Heart left ventricle (tissue), 16 donors: Measurements from ENCODE around the gene ZNF726. TPM values are rescaled to one million over a fixed set of nuclear protein-coding genes. Genes with fewer than 3 reads are reported as not detected.
"Not testable (repeated sequence)": the region's sequence is repeated elsewhere in the genome, so short reads cannot be mapped to it uniquely, and the experiment has no call there.

Experiments used
- ATAC-seq, 4 donors: fragments of 200-7000 bp; cut with Tn5 transposase; one replicate each; pipeline ENCODE4 v1.9.1; 2020 to 2022; ENCODE audit warnings: moderate library complexity in 4 of 4, mild to moderate bottlenecking in 3 of 4, moderate number of reproducible peaks in 1 of 4
- DNase-seq, 5 donors: peaks; one replicate each; pipeline ENCODE4 v3.0.0-alpha.2; 2020
- H3K27ac ChIP-seq, 12 donors: fragments of 200-600 bp; sonication (generic) in 4 of 12; one replicate each; pipeline versions ENCODE4 v1.5.0 to v1.8.0; 2016 to 2022; ENCODE audit warnings: mild to moderate bottlenecking in 2 of 12
- H3K27me3 ChIP-seq, 9 donors: fragments of 200-600 bp; sonication (generic) in 2 of 9; one replicate each; pipeline versions ENCODE4 v1.5.1 to v1.8.0; 2016 to 2022; ENCODE audit warnings: mild to moderate bottlenecking in 3 of 9
- H3K36me3 ChIP-seq, 9 donors: fragments of 200-600 bp; sonication (generic) in 2 of 9; one replicate each; pipeline versions ENCODE4 v1.5.0 to v1.8.0; 2018 to 2022; ENCODE audit warnings: mild to moderate bottlenecking in 2 of 9
- H3K4me1 ChIP-seq, 12 donors: fragments of 200-600 bp; sonication (generic) in 4 of 12; one replicate each; pipeline versions ENCODE4 v1.5.0 to v1.8.0; 2016 to 2022; ENCODE audit warnings: mild to moderate bottlenecking in 3 of 12
- H3K4me3 ChIP-seq, 12 donors: fragments of 200-600 bp; sonication (generic) in 4 of 12; one replicate each; pipeline versions ENCODE4 v1.5.0 to v1.8.0; 2017 to 2022; ENCODE audit warnings: mild to moderate bottlenecking in 9 of 12, moderate library complexity in 4 of 12
- H3K9me3 ChIP-seq, 12 donors: fragments of 200-600 bp; sonication (generic) in 4 of 12; one replicate each; pipeline versions ENCODE4 v1.5.0 to v1.8.0; 2016 to 2022; ENCODE audit warnings: mild to moderate bottlenecking in 1 of 12
- CTCF ChIP-seq, 12 donors: fragments of 200-600 bp; sonication (generic) in 4 of 12; IDR thresholded peaks; one replicate each; pipeline versions ENCODE4 v1.5.0 to v1.8.0; 2018 to 2022; ENCODE audit warnings: antibody characterized with exemption in 12 of 12, mild to moderate bottlenecking in 5 of 12
- POLR2A ChIP-seq, 2 donors: fragments of 450-650 bp; IDR thresholded peaks; one replicate each; pipeline ENCODE4 v1.6.1; 2017; ENCODE audit warnings: antibody characterized with exemption in 2 of 2, mild to moderate bottlenecking in 2 of 2, moderate library complexity in 2 of 2
- WGBS, 4 donors: extraction: QIAGEN DNeasy Blood & Tissue Kit in 2 of 4; methylation state at CpG; one replicate each; pipeline versions ENCODE4 v1.1.5 to v1.1.7; 2013 to 2018; 5-methylcytosine and 5-hydroxymethylcytosine counted together
- intact Hi-C, 10 donors: fragments of 100-400 bp; cut with DNase I; formaldehyde crosslinking; loops; one replicate each; pipeline versions ENCODE4 v1.11.1 to v1.14.2; 2022
- polyA plus RNA-seq, 2 donors: library from polyadenylated mRNA; stranded (reverse); fragments of 200-250 nt; gene quantifications; one replicate each; pipeline ENCODE4 v1.2.3, GENCODE V29; 2013
- total RNA-seq, 9 donors: library from RNA; depleted of rRNA in 2 of 9; stranded (reverse); fragments of >200 nt in 2 of 9; fragmentation: NEBNext Ultra II Directional in 3 of 9; extraction: Animal tissue kit (Norgen Biotek cat#: 25700) in 3 of 9; gene quantifications; one replicate each; pipeline versions ENCODE4 v1.1.0 to v1.2.4, GENCODE V29; 2016 to 2023
- donor health status: ischemic (EF 13 %, LVEDD 7.1; RV severe dilation, severe dysfunction).
- donor health status: healthy with polysubstance abuse.
- donor health status: DM: no; HTN: yes; CAD: no.
- donor health status: DM: no; HTN: no; CAD: no.
- donor health status: ischemic (EF 25% LVEDD 6.9; RV normal size, moderate dysfunction).
- donor health status: ischemic (EF 25% LVEDD 5.7; RV mildly dilated, moderate dysfunction).
- donor health status: healthy.
- donor health status: DM: yes; HTN: yes; CAD: no.
- donor health status: ischemic (EF 35%, LVEDD 5.7; RV mildly dilated, moderate dysfunction).
- donor health status: nonischemic (EF 11% LVEDD 7.7; RV severe dilation, severe dysfunction).
- donor health status: DM: yes; HTN: yes; CAD: no.
- donor health status: PGD.
- donor health status: ischemic (EF 29% LVEDD 5.4; RV normal size, mild dysfunction).
- donor health status: nonischemic (EF 23%, LVEDD 6.1; RV moderate dilation, normal function).

Gene ZNF726
- total and polyA plus RNA-seq, 11 donors = 0.11 to 1.5 (median 0.58) TPM; not detected in 2

- WGBS, 4 donors = 13 to 27% (median 14%) methylated on average over 8 to 16 of the region's 16 CpGs
- no peak for ATAC-seq
- Histone ChIP-seq H3K9me3 (no peaks in the 10 kb centered on the region), H3K27me3 (peaks cover 8 to 47% (median 19%) of the 10 kb centered on the region in 9 donors), H3K27ac (no peak overlapping the region), H3K36me3 (no peaks in the 10 kb centered on the region), H3K4me1 (peaks cover 0 to 8% (median 0%) of the 10 kb centered on the region in 12 donors), H3K4me3 (peak overlapping the region in 2 of 12 donors; percentile 16 to 17)
- DNase-seq = no peak
- TF ChIP-seq CTCF (IDR thresholded peaks at IDR 0.05) (no peak), POLR2A (IDR thresholded peaks at IDR 0.05) (no peak)
- intact Hi-C loops = no loop called here
Observed at GRCh38 chr19:23972161-23972560, 57.5 kb downstream of the ZNF726 start.

GRCh38 chr19:23974941-23975340 lies 60.3 kb downstream of the ZNF726 start:
- WGBS, 4 donors = 71 to 89% (median 87%) methylated on average over 1 to 2 of the region's 2 CpGs
- Histone ChIP-seq H3K9me3 (no peaks in the 10 kb centered on the region), H3K27me3 (peaks cover 8 to 31% (median 18%) of the 10 kb centered on the region in 9 donors), H3K4me3 (no peak overlapping the region), H3K4me1 (peaks cover 0 to 8% (median 0%) of the 10 kb centered on the region in 12 donors), H3K27ac (no peak overlapping the region), H3K36me3 (no peaks in the 10 kb centered on the region)
- ATAC-seq (no peak), DNase-seq (no peak)
- TF ChIP-seq POLR2A (IDR thresholded peaks at IDR 0.05) = no peak
- TF ChIP-seq CTCF (IDR thresholded peaks at IDR 0.05) = no peak
- intact Hi-C loops = no loop called here

GRCh38 chr19:23976631-23977030 lies 61.9 kb downstream of the ZNF726 start:
- H3K4me1 ChIP-seq, intact Hi-C loops, H3K4me3 ChIP-seq, H3K36me3 ChIP-seq, H3K27ac ChIP-seq, ATAC-seq, DNase-seq, H3K9me3 ChIP-seq: not testable (repeated sequence)
- peaks cover 3 to 14% (median 11%) of the 10 kb centered on the region in 9 donors for H3K27me3 ChIP-seq
- WGBS, 4 donors = 77 to 93% (median 92%) methylated on average over 3 of the region's 3 CpGs; no CpG with 5 or more reads in 1 of the 4 donors

GRCh38 chr19:23977256-23977655 lies 62.6 kb downstream of the ZNF726 start:
- intact Hi-C loops, H3K4me3 ChIP-seq: not testable (repeated sequence)

GRCh38 chr19:23978068-23978467 lies 63.4 kb downstream of the ZNF726 start:
- TF ChIP-seq POLR2A (IDR thresholded peaks at IDR 0.05) (no peak), CTCF (IDR thresholded peaks at IDR 0.05) (no peak)
- no peak for ATAC-seq
- no peaks in the 10 kb centered on the region for H3K9me3 ChIP-seq
- H3K4me1 ChIP-seq = no peaks in the 10 kb centered on the region
- no peak for DNase-seq
- no peaks in the 10 kb centered on the region for H3K27me3 ChIP-seq
- no peak overlapping the region for H3K4me3 ChIP-seq
- no peaks in the 10 kb centered on the region for H3K36me3 ChIP-seq
- no peak overlapping the region for H3K27ac ChIP-seq
- 73 to 93% (median 73%) methylated on average over 1 of the region's 1 CpG for WGBS, 4 donors
- intact Hi-C loops = no loop called here

More at GRCh38 chr19:23977256-23977655, 62.6 kb downstream of the ZNF726 start:
- not testable (repeated sequence) for ATAC-seq, H3K27ac ChIP-seq, H3K27me3 ChIP-seq, H3K4me1 ChIP-seq, DNase-seq, H3K9me3 ChIP-seq, H3K36me3 ChIP-seq
- 87 to 97% (median 91%) methylated on average over 3 of the region's 3 CpGs for WGBS, 4 donors
